HG02571 (cell line): Measurements from ENCODE around the gene ADK.

Source experiments
- ATAC-seq: cut with Tn5 transposase; IDR thresholded peaks from one replicate; pipeline ENCODE4 v1.9.1; 2021; ENCODE audit warnings: mild to moderate bottlenecking, moderate library complexity; ENCODE audit not compliant: unreplicated experiment

Gene ADK

DNA sequence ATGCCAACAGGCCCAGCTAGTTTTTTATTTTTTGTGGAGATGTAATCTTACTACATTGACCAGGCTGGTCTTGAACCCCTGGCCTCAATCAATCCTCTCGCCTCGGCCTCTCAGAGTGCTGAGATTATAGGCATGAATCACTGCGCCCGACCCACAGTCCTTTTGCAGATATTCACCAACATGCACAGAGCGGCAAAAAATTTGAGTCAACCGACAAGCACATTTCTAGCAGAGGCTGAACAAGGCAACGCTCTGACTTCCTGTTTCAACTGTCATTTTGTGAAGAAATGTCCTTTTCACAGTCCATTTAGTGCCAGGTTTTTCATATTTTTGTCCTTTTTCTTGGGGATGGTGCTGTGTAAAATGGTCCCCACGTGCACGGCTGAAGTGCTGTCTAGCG, 604.3 kb downstream of the ADK start:
- ATAC-seq: no peak
